OCI-M2 (cell line): Measurements from ENCODE around the gene AJM1.

Source experiments
- DNase-seq: peaks from one replicate; lab custom pipeline; 2025; ENCODE audit not compliant: unreplicated experiment; lab: John Stamatoyannopoulos, UW

The AJM1 gene

GRCh38 chr9:136853596-136854112, 11.4 kb downstream of the AJM1 start:
- no peak for DNase-seq

GRCh38 chr9:136854113-136854841, 12.0 kb downstream of the AJM1 start:
- no peak for DNase-seq

- no peak for DNase-seq
Measured at GRCh38 chr9:136854842-136855460, 12.7 kb downstream of the AJM1 start.

- DNase-seq, result no peak
Measured at GRCh38 chr9:136855461-136856078, 13.3 kb downstream of the AJM1 start.

- no peak for DNase-seq
Measured at GRCh38 chr9:136856079-136856476, 13.8 kb downstream of the AJM1 start.

GRCh38 chr9:136856541-136857141, 14.4 kb downstream of the AJM1 start:
- no peak for DNase-seq

GRCh38 chr9:136857166-136857565, 14.9 kb downstream of the AJM1 start:
- DNase-seq, result no peak

- DNase-seq, result no peak
Measured at GRCh38 chr9:136857581-136858412, 15.5 kb downstream of the AJM1 start.

GRCh38 chr9:136858452-136858843, 16.2 kb downstream of the AJM1 start:
- DNase-seq, result no peak

- no peak for DNase-seq
Measured at GRCh38 chr9:136858844-136859757, 16.8 kb downstream of the AJM1 start.

GRCh38 chr9:136860529-136860928, 18.3 kb downstream of the AJM1 start:
- no peak for DNase-seq

GRCh38 chr9:136860933-136861873, 18.9 kb downstream of the AJM1 start:
- no peak for DNase-seq

- no peak for DNase-seq
Measured at GRCh38 chr9:136861874-136862457, 19.7 kb downstream of the AJM1 start.

- no peak for DNase-seq
Measured at GRCh38 chr9:136862849-136863622, 20.8 kb downstream of the AJM1 start.

GRCh38 chr9:136863623-136864273, 21.5 kb downstream of the AJM1 start:
- DNase-seq, result no peak

- DNase-seq, result no peak
Measured at GRCh38 chr9:136865041-136865767, 22.9 kb downstream of the AJM1 start.

- DNase-seq, result no peak
Measured at GRCh38 chr9:136865768-136866103, 23.5 kb downstream of the AJM1 start.
